GM21825 (cell line): ENCODE results near the gene PDE10A.
"Not testable (repeated sequence)": the region's sequence is repeated elsewhere in the genome, so short reads cannot be mapped to it uniquely, and the experiment has no call there.

Source experiments
- ATAC-seq: cut with Tn5 transposase; IDR thresholded peaks from one replicate; pipeline ENCODE4 v1.9.1; 2021; ENCODE audit warnings: mild to moderate bottlenecking, moderate library complexity; ENCODE audit not compliant: unreplicated experiment

The PDE10A gene

GRCh38 chr6:165628955-165629354 lies 34.1 kb downstream of the PDE10A start:
- no peak for ATAC-seq

- no peak for ATAC-seq
These were observed 35.7 kb downstream of the PDE10A start for GRCh38 chr6:165627366-165627765.

GRCh38 chr6:165626711-165627110 lies 36.3 kb downstream of the PDE10A start:
- no peak for ATAC-seq

- no peak for ATAC-seq
These were observed 38.0 kb downstream of the PDE10A start for GRCh38 chr6:165624871-165625639.

- no peak for ATAC-seq
These were observed 41.1 kb downstream of the PDE10A start for GRCh38 chr6:165621940-165622339.

- ATAC-seq, result not testable (repeated sequence)
These were observed 44.1 kb downstream of the PDE10A start for GRCh38 chr6:165618891-165619290.

- ATAC-seq, result no peak
These were observed 44.8 kb downstream of the PDE10A start for GRCh38 chr6:165618241-165618640.

GRCh38 chr6:165617528-165617927 lies 45.5 kb downstream of the PDE10A start:
- ATAC-seq, result no peak

GRCh38 chr6:165616116-165616515 lies 46.9 kb downstream of the PDE10A start:
- ATAC-seq, result no peak

- ATAC-seq, result no peak
These were observed 47.4 kb downstream of the PDE10A start for GRCh38 chr6:165615636-165616035.

GRCh38 chr6:165611294-165611693 lies 51.7 kb downstream of the PDE10A start:
- ATAC-seq, result no peak

GRCh38 chr6:165608577-165608976 lies 54.5 kb downstream of the PDE10A start:
- not testable (repeated sequence) for ATAC-seq

GRCh38 chr6:165606740-165607008 lies 56.4 kb downstream of the PDE10A start:
- ATAC-seq, result no peak

GRCh38 chr6:165605901-165606739 lies 56.9 kb downstream of the PDE10A start:
- no peak for ATAC-seq

GRCh38 chr6:165605182-165605875 lies 57.7 kb downstream of the PDE10A start:
- no peak for ATAC-seq

- no peak for ATAC-seq
These were observed 60.8 kb downstream of the PDE10A start for GRCh38 chr6:165602291-165602690.

GRCh38 chr6:165600606-165601005 lies 62.4 kb downstream of the PDE10A start:
- no peak for ATAC-seq

GRCh38 chr6:165599596-165600487 lies 63.2 kb downstream of the PDE10A start:
- no peak for ATAC-seq

GRCh38 chr6:165599121-165599520 lies 63.9 kb downstream of the PDE10A start:
- no peak for ATAC-seq

GRCh38 chr6:165597821-165598220 lies 65.2 kb downstream of the PDE10A start:
- ATAC-seq, result no peak
